ENCODE results near the gene BOLA3. TPM values are rescaled to one million over a fixed set of nuclear protein-coding genes. Genes with fewer than 3 reads are reported as not detected.

BOLA3 gene
- total RNA-seq, 2 experiments from 2014 or later, result 131 to 135 TPM

- no peaks in the 10 kb centered on the region for H3K9me3 Mint-ChIP-seq
- CTCF ChIA-PET, result interaction anchor here (0.7 to 1.3 kb wide), 2 partner anchors 9 to 46 kb away, joined by 3 to 5 read pairs; partner anchors contain the start of gene BOLA3
- no peak overlapping the region for H3K27ac Mint-ChIP-seq
- ATAC-seq (no peak), DNase-seq (no peak)
- intact Hi-C loops (cut with micrococcal nuclease), result no loop called here
- H3K4me1 Mint-ChIP-seq (ENCODE audit: low read depth), result no peaks in the 10 kb centered on the region
- H3K27me3 Mint-ChIP-seq, result no peaks in the 10 kb centered on the region
- POLR2A ChIA-PET, result interaction anchor here (1.0 kb wide), 1 partner anchor 24 kb away, joined by 4 read pairs; no protein-coding TSS in a partner anchor
- peaks cover 14% of the 10 kb centered on the region for H3K36me3 Mint-ChIP-seq (ENCODE audit: low read depth)
- no peak for TF ChIP-seq CTCF (IDR thresholded peaks at IDR 0.05)
- no peak overlapping the region for H3K4me3 Mint-ChIP-seq
Observed at GRCh38 chr2:74102516-74102915, 45.2 kb downstream of the BOLA3 start.

GRCh38 chr2:74101574-74102300 is 46.0 kb downstream of the BOLA3 start:
- H3K36me3 Mint-ChIP-seq (ENCODE audit: low read depth), result peaks cover 14% of the 10 kb centered on the region
- DNase-seq, result no peak
- ChIA-PET POLR2A (interaction anchor here (1.2 kb wide), 2 partner anchors 13 to 286 kb away, joined by 3 read pairs; no protein-coding TSS in a partner anchor), CTCF (interaction anchor here (1.3 kb wide), 1 partner anchor 10 kb away, joined by 3 read pairs; no protein-coding TSS in a partner anchor)
- ATAC-seq, result no peak
- no peak overlapping the region for H3K4me3 Mint-ChIP-seq
- no peak overlapping the region for H3K27ac Mint-ChIP-seq
- no peaks in the 10 kb centered on the region for H3K9me3 Mint-ChIP-seq
- no peaks in the 10 kb centered on the region for H3K4me1 Mint-ChIP-seq (ENCODE audit: low read depth)
- no peak for TF ChIP-seq CTCF (IDR thresholded peaks at IDR 0.05)
- intact Hi-C loops (cut with micrococcal nuclease), result no loop called here
- no peaks in the 10 kb centered on the region for H3K27me3 Mint-ChIP-seq

- no peak for DNase-seq
- H3K36me3 Mint-ChIP-seq (ENCODE audit: low read depth), result peaks cover 17% of the 10 kb centered on the region
- intact Hi-C loops (cut with micrococcal nuclease), result no loop called here
- CTCF ChIA-PET, result no interaction called here
- H3K27ac Mint-ChIP-seq, result no peak overlapping the region
- H3K4me1 Mint-ChIP-seq (ENCODE audit: low read depth), result no peaks in the 10 kb centered on the region
- no peak overlapping the region for H3K4me3 Mint-ChIP-seq
- POLR2A ChIA-PET, result interaction anchor here (1.1 to 1.2 kb wide), 3 partner anchors 14 to 284 kb away, joined by 3 to 4 read pairs (median 3); no protein-coding TSS in a partner anchor
- H3K9me3 Mint-ChIP-seq, result no peaks in the 10 kb centered on the region
- TF ChIP-seq CTCF (IDR thresholded peaks at IDR 0.05), result no peak
- no peaks in the 10 kb centered on the region for H3K27me3 Mint-ChIP-seq
- ATAC-seq, result no peak
Observed at GRCh38 chr2:74100254-74101216, 47.2 kb downstream of the BOLA3 start.

GRCh38 chr2:74099835-74100234 is 47.9 kb downstream of the BOLA3 start:
- no peak for ATAC-seq
- H3K27me3 Mint-ChIP-seq, result no peaks in the 10 kb centered on the region
- intact Hi-C loops (cut with micrococcal nuclease), result no loop called here
- no peaks in the 10 kb centered on the region for H3K9me3 Mint-ChIP-seq
- CTCF ChIA-PET, result no interaction called here
- no peaks in the 10 kb centered on the region for H3K4me1 Mint-ChIP-seq (ENCODE audit: low read depth)
- H3K36me3 Mint-ChIP-seq (ENCODE audit: low read depth), result peaks cover 19% of the 10 kb centered on the region
- TF ChIP-seq CTCF (IDR thresholded peaks at IDR 0.05), result no peak
- DNase-seq, result no peak
- no peak overlapping the region for H3K27ac Mint-ChIP-seq
- no peak overlapping the region for H3K4me3 Mint-ChIP-seq
- POLR2A ChIA-PET, result interaction anchor here (1.1 kb wide), 1 partner anchor 31 kb away, joined by 4 read pairs; no protein-coding TSS in a partner anchor
